Pancreas (tissue), 10 donors: ENCODE results near the gene PGAP3. TPM values are rescaled to one million over a fixed set of nuclear protein-coding genes. Genes with fewer than 3 reads are reported as not detected.
A peak's percentile ranks its signal among the peaks of the same experiment; 100 is the strongest.

Experiments
- ATAC-seq, 4 donors: fragments of 200-7000 bp; cut with Tn5 transposase; one replicate each; pipeline versions ENCODE4 v1.8.0 to v1.9.1; 2020; ENCODE audit warnings: mild to moderate bottlenecking in 4 of 4, moderate library complexity in 4 of 4
- DNase-seq, 6 donors: peaks; one replicate each; pipeline ENCODE4 v3.0.0-alpha.2; 2020
- FAIRE-seq: peaks from 2 replicates; lab custom pipeline; 2012; peaks lifted over from hg19 to GRCh38; lab: Jason Lieb, UNC
- H3K27ac ChIP-seq, 4 donors: fragments of 200-600 bp; sonication (generic); 1 replicate in 3 of 4; 2 replicates in 1 of 4; pipeline versions ENCODE4 v1.5.0 to v1.8.0; 2020
- H3K27me3 ChIP-seq, 4 donors: fragments of 200-600 bp; one replicate each; pipeline ENCODE4 v1.8.0; 2021
- H3K36me3 ChIP-seq, 3 donors: fragments of 200-600 bp; sonication (generic) in 1 of 3; one replicate each; pipeline versions ENCODE4 v1.5.0 to v1.8.0; 2020 to 2021
- H3K4me1 ChIP-seq, 3 donors: fragments of 200-600 bp; one replicate each; pipeline ENCODE4 v1.8.0; 2021
- H3K4me3 ChIP-seq, 4 donors: fragments of 200-600 bp; sonication (generic) in 2 of 4; one replicate each; pipeline versions ENCODE4 v1.5.0 to v1.8.0; 2020 to 2021
- H3K9me3 ChIP-seq, 4 donors: fragments of 200-600 bp; one replicate each; pipeline ENCODE4 v1.8.0; 2021
- WGBS, 2 donors: extraction: QIAGEN DNeasy Blood & Tissue Kit; methylation state at CpG; one replicate each; pipeline ENCODE4 v1.1.7; 2013; 5-methylcytosine and 5-hydroxymethylcytosine counted together
- intact Hi-C, 3 donors: fragments of 100-400 bp; cut with DNase I; formaldehyde crosslinking; loops; one replicate each; pipeline versions ENCODE4 v1.11.1 to v1.14.2; 2022
- polyA plus RNA-seq, 2 donors: library from polyadenylated mRNA; stranded (reverse); fragments of 200-250 nt; gene quantifications; one replicate each; pipeline ENCODE4 v1.2.3, GENCODE V29; 2013
- total RNA-seq, 6 donors: library from RNA; stranded (reverse); fragmentation: NEBNext Ultra II Directional in 4 of 6; extraction: Animal tissue kit (Norgen Biotek cat#: 25700) in 4 of 6; gene quantifications; one replicate each; pipeline versions ENCODE4 v1.2.1 to v1.2.4, GENCODE V29; 2021 to 2023
- TF ChIP-seq, protein P1 (sequence below), 4 donors: fragments of 200-600 bp; sonication (generic) in 3 of 4; IDR thresholded peaks; one replicate each; pipeline versions ENCODE4 v1.5.0 to v1.8.0; 2021; ENCODE audit warnings: antibody characterized with exemption in 4 of 4
- donor health status: healthy with polysubstance abuse.
- donor health status: DM: no; HTN: no; CAD: no; lungs with moderate emphysema.
- donor health status: DM: no; HTN: no; CAD: no.
- donor health status: control.
- donor health status: control.
- donor health status: Bipolar disorder and iron deficiency.
- donor health status: DM: yes; HTN: yes; CAD: no.
- donor health status: DM: no; HTN: no; CAD: no.
- donor health status: DM: no; HTN: no; CAD: no.
- donor health status: DM: yes; HTN: yes; CAD: no.

The PGAP3 gene
- total and polyA plus RNA-seq, 8 donors = 19.4 to 46.3 (median 26.9) TPM

DNA sequence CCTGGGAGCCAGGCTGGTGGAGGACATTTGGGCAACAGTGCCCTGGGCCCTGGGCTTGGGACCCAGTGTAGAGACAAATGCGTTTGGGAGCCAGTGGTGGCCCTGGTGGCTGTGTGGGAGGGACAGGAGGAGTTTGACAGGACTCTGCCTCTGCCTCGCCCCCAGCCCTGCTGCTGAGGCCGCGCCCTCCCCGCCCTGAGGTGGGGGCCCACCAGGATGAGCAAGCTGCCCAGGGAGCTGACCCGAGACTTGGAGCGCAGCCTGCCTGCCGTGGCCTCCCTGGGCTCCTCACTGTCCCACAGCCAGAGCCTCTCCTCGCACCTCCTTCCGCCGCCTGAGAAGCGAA, 34.6 kb downstream of the PGAP3 start:
- intact Hi-C loops = no loop called here
- ATAC-seq (no peak), DNase-seq (no peak), FAIRE-seq (no peak)
- WGBS, 2 donors = 76 to 84% methylated on average over 8 to 12 of the region's 12 CpGs
- no peaks in the 10 kb centered on the region for H3K4me1 ChIP-seq
- H3K4me3 ChIP-seq = no peak overlapping the region
- H3K27me3 ChIP-seq = no peaks in the 10 kb centered on the region
- no peaks in the 10 kb centered on the region for H3K36me3 ChIP-seq
- H3K27ac ChIP-seq = no peak overlapping the region
- no peaks in the 10 kb centered on the region for H3K9me3 ChIP-seq
- TF ChIP-seq, protein P1, sequence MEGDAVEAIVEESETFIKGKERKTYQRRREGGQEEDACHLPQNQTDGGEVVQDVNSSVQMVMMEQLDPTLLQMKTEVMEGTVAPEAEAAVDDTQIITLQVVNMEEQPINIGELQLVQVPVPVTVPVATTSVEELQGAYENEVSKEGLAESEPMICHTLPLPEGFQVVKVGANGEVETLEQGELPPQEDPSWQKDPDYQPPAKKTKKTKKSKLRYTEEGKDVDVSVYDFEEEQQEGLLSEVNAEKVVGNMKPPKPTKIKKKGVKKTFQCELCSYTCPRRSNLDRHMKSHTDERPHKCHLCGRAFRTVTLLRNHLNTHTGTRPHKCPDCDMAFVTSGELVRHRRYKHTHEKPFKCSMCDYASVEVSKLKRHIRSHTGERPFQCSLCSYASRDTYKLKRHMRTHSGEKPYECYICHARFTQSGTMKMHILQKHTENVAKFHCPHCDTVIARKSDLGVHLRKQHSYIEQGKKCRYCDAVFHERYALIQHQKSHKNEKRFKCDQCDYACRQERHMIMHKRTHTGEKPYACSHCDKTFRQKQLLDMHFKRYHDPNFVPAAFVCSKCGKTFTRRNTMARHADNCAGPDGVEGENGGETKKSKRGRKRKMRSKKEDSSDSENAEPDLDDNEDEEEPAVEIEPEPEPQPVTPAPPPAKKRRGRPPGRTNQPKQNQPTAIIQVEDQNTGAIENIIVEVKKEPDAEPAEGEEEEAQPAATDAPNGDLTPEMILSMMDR (IDR thresholded peaks at IDR 0.05) = no peak

- ATAC-seq (peak in 2 of 4 donors; percentile 15 to 18), DNase-seq (no peak), FAIRE-seq (no peak)
- Histone ChIP-seq H3K4me3 (no peak overlapping the region), H3K9me3 (no peaks in the 10 kb centered on the region), H3K27ac (no peak overlapping the region), H3K27me3 (no peaks in the 10 kb centered on the region), H3K36me3 (no peaks in the 10 kb centered on the region), H3K4me1 (no peaks in the 10 kb centered on the region)
- 68 to 73% methylated on average over 7 of the region's 7 CpGs for WGBS, 2 donors
- intact Hi-C loops = no loop called here
- TF ChIP-seq, protein P1 (IDR thresholded peaks at IDR 0.05) = no peak
Measured at GRCh38 chr17:39652587-39653315, 35.1 kb downstream of the PGAP3 start.

DNA sequence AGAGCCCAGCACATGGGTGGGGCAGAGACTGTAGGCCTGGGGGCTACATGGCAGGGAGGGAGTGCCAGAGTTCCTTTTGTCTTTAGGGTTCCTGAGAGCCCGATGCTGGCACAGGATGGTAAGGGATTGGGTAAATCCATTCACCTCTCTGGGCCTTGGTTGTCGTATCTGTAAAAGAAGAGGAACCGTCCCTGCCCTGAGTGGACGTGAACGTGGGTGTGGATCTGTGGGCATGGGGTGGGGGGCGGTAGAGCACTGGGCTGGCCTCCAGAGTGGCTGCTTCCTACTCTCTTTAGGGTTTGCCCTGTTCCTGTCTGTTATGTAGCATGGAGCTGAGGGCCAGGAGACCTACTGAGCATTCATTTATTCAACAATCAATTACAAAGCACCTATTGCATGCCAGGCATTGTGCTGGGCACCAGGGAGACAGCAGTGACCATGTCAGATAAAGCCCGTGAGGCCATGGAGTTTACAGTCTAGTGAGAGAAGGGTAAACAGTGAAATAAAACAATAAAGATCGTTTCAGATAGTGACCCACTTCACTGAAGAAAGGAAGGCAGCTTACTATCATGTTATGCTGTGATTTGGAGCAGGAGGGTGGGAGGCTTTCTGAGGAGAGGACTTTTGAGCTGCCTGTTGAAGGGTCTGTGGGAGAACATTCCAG, 35.8 kb downstream of the PGAP3 start:
- Histone ChIP-seq H3K36me3 (no peaks in the 10 kb centered on the region), H3K27me3 (no peaks in the 10 kb centered on the region), H3K27ac (no peak overlapping the region), H3K4me1 (no peaks in the 10 kb centered on the region), H3K9me3 (no peaks in the 10 kb centered on the region), H3K4me3 (no peak overlapping the region)
- TF ChIP-seq, protein P1 (IDR thresholded peaks at IDR 0.05) = no peak
- DNase-seq = no peak
- WGBS, 2 donors = 59 to 60% methylated on average over 8 of the region's 8 CpGs
- ATAC-seq = no peak
- intact Hi-C loops = no loop called here
- FAIRE-seq = no peak

- ATAC-seq (no peak), DNase-seq (no peak), FAIRE-seq (no peak)
- TF ChIP-seq, protein P1 (IDR thresholded peaks at IDR 0.05) = no peak
- no peaks in the 10 kb centered on the region for H3K27me3 ChIP-seq
- intact Hi-C loops = no loop called here
- H3K4me1 ChIP-seq = no peaks in the 10 kb centered on the region
- no peaks in the 10 kb centered on the region for H3K36me3 ChIP-seq
- no peaks in the 10 kb centered on the region for H3K9me3 ChIP-seq
- 87 to 89% methylated on average over 11 of the region's 11 CpGs for WGBS, 2 donors
- H3K27ac ChIP-seq = no peak overlapping the region
- H3K4me3 ChIP-seq = no peak overlapping the region
Measured at GRCh38 chr17:39650121-39650579, 37.7 kb downstream of the PGAP3 start.
